Lower lobe of right lung (tissue), 2 donors: ENCODE results near the gene COX14. TPM values are rescaled to one million over a fixed set of nuclear protein-coding genes. Genes with fewer than 3 reads are reported as not detected.
A peak's percentile ranks its signal among the peaks of the same experiment; 100 is the strongest.
"Not testable (repeated sequence)": the region's sequence is repeated elsewhere in the genome, so short reads cannot be mapped to it uniquely, and the experiment has no call there.

ENCODE experiments used
- ATAC-seq, 2 donors: fragments of 200-7000 bp; cut with Tn5 transposase; one replicate each; pipeline ENCODE4 v1.9.1; 2020 to 2022; ENCODE audit warnings: mild to moderate bottlenecking in 2 of 2, moderate library complexity in 2 of 2
- DNase-seq: peaks from one replicate; pipeline ENCODE4 v3.0.0-alpha.2; 2020
- H3K27ac ChIP-seq: fragments of 200-600 bp; one replicate; pipeline ENCODE4 v1.8.0; 2022
- H3K27me3 ChIP-seq: fragments of 200-600 bp; one replicate; pipeline ENCODE4 v1.8.0; 2022; ENCODE audit warnings: low read depth
- H3K36me3 ChIP-seq: fragments of 200-600 bp; one replicate; pipeline ENCODE4 v1.8.0; 2022; ENCODE audit warnings: mild to moderate bottlenecking
- H3K4me1 ChIP-seq: fragments of 200-600 bp; one replicate; pipeline ENCODE4 v1.8.0; 2022
- H3K4me3 ChIP-seq: fragments of 200-600 bp; one replicate; pipeline ENCODE4 v1.8.0; 2022; ENCODE audit warnings: mild to moderate bottlenecking
- H3K9me3 ChIP-seq: fragments of 200-600 bp; one replicate; pipeline ENCODE4 v1.8.0; 2022
- intact Hi-C: fragments of 100-400 bp; cut with DNase I; formaldehyde crosslinking; loops from one replicate; pipeline ENCODE4 v1.11.0; 2022
- total RNA-seq: library from RNA; stranded (reverse); fragmentation: NEBNext Ultra II Directional; extraction: Animal tissue kit (Norgen Biotek cat#: 25700); gene quantifications from one replicate; pipeline ENCODE4 v1.2.1, GENCODE V29; 2021
- TF ChIP-seq, protein P1 (sequence below): fragments of 200-600 bp; IDR thresholded peaks from one replicate; pipeline ENCODE4 v1.8.0; 2022; ENCODE audit warnings: antibody characterized with exemption, mild to moderate bottlenecking
- donor health status: DM: no; HTN: yes; CAD: no; lungs with severe emphysema.

Gene COX14
- total RNA-seq, 1 donor from 2014 or later = 68.0 TPM

DNA sequence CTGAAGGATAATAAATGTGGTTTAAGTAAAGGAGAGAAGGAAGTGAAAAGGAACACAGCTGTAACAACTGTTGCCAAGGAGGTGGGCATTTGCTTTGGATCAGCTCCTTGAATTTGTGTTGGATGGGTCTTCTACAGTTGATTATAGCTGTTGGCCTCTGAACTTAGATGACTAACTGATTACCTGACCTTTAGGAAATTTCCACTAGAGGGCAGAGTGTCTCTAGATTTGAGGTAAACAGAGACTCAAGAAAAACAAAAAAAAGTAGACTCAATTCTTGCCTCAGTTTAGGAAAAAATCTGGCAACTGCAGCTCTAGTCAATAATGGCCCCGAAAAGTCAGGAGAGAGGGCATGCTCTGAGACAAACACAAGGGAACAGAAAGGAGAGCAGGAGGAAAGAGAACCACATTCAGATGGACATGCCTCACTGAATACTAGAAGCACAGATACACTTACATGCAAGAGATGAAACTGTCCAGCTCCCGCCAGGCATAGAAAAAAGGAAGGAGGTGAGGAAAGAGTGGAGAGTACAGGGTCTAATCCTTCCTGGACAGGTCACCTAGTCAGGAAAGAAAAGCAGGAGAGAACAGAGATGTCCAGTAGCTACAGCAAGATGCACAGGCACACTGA, 20.6 kb downstream of the COX14 start:
- intact Hi-C loops = no loop called here
- DNase-seq (no peak), ATAC-seq (no peak)
- Histone ChIP-seq H3K36me3 (peaks cover 96% of the 10 kb centered on the region), H3K9me3 (no peaks in the 10 kb centered on the region), H3K27me3 (no peaks in the 10 kb centered on the region), H3K4me3 (no peak overlapping the region), H3K4me1 (peaks cover 6% of the 10 kb centered on the region), H3K27ac (no peak overlapping the region)
- TF ChIP-seq, protein P1, sequence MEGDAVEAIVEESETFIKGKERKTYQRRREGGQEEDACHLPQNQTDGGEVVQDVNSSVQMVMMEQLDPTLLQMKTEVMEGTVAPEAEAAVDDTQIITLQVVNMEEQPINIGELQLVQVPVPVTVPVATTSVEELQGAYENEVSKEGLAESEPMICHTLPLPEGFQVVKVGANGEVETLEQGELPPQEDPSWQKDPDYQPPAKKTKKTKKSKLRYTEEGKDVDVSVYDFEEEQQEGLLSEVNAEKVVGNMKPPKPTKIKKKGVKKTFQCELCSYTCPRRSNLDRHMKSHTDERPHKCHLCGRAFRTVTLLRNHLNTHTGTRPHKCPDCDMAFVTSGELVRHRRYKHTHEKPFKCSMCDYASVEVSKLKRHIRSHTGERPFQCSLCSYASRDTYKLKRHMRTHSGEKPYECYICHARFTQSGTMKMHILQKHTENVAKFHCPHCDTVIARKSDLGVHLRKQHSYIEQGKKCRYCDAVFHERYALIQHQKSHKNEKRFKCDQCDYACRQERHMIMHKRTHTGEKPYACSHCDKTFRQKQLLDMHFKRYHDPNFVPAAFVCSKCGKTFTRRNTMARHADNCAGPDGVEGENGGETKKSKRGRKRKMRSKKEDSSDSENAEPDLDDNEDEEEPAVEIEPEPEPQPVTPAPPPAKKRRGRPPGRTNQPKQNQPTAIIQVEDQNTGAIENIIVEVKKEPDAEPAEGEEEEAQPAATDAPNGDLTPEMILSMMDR = peak; percentile 32

- peaks cover 46% of the 10 kb centered on the region for H3K36me3 ChIP-seq
- no peaks in the 10 kb centered on the region for H3K27me3 ChIP-seq
- H3K9me3 ChIP-seq = no peaks in the 10 kb centered on the region
- no peak overlapping the region for H3K27ac ChIP-seq
- ATAC-seq = peak; percentile 61 to 81
- H3K4me1 ChIP-seq = peaks cover 7% of the 10 kb centered on the region
- TF ChIP-seq, protein P1 = no peak
- H3K4me3 ChIP-seq = no peak overlapping the region
- DNase-seq = no peak
- intact Hi-C loops = no loop called here
Observed at GRCh38 chr12:50142993-50143392, 31.0 kb downstream of the COX14 start.

DNA sequence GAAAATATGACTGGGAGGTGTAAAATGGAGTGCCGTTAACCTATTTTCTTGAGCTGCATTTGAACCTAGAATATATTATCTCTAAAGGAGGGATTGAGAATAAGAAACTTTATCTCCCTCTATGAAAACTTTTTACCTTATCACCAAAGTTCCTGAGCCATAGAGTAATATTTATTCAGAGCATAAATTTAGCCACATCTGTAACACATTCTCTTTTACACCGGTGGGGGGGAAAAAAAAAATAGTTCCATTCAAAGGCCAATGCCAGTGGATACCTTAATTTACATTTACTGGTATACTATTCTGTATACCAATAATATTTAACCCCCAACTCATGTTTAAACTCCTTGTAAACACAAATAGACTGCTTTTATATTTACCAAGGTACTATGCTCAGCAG, 33.4 kb downstream of the COX14 start:
- Histone ChIP-seq H3K36me3 (peaks cover 26% of the 10 kb centered on the region), H3K4me3 (no peak overlapping the region), H3K27ac (no peak overlapping the region), H3K27me3 (no peaks in the 10 kb centered on the region), H3K9me3 (no peaks in the 10 kb centered on the region), H3K4me1 (peaks cover 7% of the 10 kb centered on the region)
- TF ChIP-seq, protein P1 = no peak
- DNase-seq = no peak
- intact Hi-C loops = no loop called here
- ATAC-seq = no peak

- TF ChIP-seq, protein P1 = no peak
- no peak overlapping the region for H3K4me3 ChIP-seq
- DNase-seq = no peak
Observed at GRCh38 chr12:50147281-50147680, 35.2 kb downstream of the COX14 start.

GRCh38 chr12:50148011-50148410, 36.0 kb downstream of the COX14 start:
- H3K27ac ChIP-seq, intact Hi-C loops, H3K36me3 ChIP-seq, H3K9me3 ChIP-seq, ATAC-seq, DNase-seq, H3K27me3 ChIP-seq, H3K4me1 ChIP-seq, H3K4me3 ChIP-seq: not testable (repeated sequence)

More at GRCh38 chr12:50147281-50147680, 35.2 kb downstream of the COX14 start:
- Histone ChIP-seq H3K27me3 (no peaks in the 10 kb centered on the region), H3K36me3 (peaks cover 9% of the 10 kb centered on the region), H3K27ac (no peak overlapping the region), H3K4me1 (peaks cover 7% of the 10 kb centered on the region), H3K9me3 (no peaks in the 10 kb centered on the region)
- no peak for ATAC-seq
- intact Hi-C loops = no loop called here

- Histone ChIP-seq H3K4me1 (no peaks in the 10 kb centered on the region), H3K27me3 (no peaks in the 10 kb centered on the region), H3K27ac (no peak overlapping the region), H3K36me3 (no peaks in the 10 kb centered on the region), H3K4me3 (no peak overlapping the region), H3K9me3 (no peaks in the 10 kb centered on the region)
- no peak for ATAC-seq
- TF ChIP-seq, protein P1 = no peak
- intact Hi-C loops = no loop called here
- no peak for DNase-seq
Observed at GRCh38 chr12:50149311-50149710, 37.3 kb downstream of the COX14 start.
